Fibroblast of peridontal ligament (primary cell): ENCODE measurements around the gene SCIMP.
"Not testable (repeated sequence)": the region's sequence is repeated elsewhere in the genome, so short reads cannot be mapped to it uniquely, and the experiment has no call there.

Source experiments
- DNase-seq: peaks from one replicate; pipeline ENCODE4 v3.0.0-alpha.2; 2010; ENCODE audit errors: extremely low read depth

Gene SCIMP

DNA sequence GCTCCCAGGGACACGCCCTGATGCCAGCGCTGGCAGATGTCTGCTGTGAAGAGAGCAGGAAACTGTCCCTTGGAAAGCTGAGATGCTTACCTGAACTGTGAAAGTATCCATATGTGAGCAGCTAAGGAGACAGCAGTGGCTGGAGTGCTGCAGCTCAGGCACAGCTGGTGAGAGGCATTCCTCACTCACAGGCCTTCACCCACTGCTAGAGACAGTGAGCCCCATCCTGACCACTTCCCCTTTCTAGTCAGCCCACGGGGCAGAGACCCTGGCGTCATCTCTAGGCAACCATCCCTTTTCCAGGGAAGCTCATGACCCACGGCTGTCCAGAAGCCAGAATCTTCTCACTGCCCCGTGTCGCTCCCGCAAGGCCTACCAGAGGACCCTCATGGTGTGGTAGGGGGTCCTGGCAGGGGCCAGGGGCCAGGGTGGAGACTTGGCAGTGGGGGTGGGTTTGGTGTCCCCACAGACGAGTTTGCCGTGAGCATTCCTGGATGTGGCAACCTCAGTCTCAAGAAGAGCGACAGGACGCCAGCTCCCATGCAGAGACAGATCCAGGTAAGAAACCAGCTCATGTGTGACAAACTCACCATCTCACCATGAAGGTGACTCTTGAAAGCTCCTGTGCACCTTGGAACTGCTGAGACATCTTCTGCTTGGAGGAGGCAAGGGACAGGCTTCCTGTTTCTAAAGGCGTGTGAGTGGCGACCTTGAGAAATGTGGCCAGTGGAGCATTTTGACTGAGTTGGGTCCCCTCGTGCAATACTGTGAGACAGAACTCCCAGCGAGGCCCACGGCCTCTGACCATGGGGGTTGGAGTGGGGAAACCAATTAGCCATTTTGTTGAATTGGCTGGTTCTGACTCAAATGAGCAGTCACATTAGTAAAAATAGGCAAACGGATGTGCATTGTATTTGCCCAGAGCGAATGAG is at the start of gene SCIMP:
Gene SCIMP, minus strand, starts transcription at position 216 of the 932 bp plus-strand sequence. Its CDS starts 105 bp downstream, at position 111.
- no peak for DNase-seq

DNA sequence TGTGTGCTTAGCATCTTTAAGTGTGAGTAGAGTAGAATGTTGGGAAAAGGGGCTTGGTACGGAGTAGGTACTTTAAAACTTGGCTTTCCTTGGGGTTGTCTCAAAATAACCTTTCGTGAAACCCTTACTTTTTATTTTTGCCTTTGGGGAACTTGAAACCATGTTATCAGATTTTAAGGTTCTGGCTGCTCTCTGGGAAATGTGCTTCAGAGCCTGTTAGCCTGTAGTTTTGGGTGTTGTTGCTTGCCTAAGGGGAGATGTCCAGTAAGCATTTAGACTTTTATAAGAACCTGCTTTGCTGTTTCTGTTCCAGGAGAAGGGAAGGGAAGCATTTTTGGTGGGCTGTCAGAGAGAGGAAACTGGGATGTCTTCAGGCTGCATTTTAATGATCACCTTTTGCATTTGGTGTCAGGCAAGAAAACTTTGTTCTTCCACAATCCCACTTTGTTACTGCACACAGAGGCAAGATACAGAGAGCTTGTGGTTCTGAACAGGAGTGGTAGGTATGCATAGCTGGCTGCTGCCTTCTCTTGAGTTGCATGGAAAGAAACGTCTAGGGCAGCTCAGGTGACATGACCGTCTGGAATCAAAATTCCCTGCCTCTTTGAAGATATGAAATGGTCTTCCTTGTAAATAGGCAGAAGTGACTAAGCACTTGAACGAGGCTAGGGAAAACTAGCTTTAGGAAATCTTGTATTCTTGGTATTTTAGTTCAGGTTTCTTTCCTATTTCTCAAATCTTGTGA is 49.1 kb upstream of the SCIMP start:
- DNase-seq: peak; percentile 14

DNA sequence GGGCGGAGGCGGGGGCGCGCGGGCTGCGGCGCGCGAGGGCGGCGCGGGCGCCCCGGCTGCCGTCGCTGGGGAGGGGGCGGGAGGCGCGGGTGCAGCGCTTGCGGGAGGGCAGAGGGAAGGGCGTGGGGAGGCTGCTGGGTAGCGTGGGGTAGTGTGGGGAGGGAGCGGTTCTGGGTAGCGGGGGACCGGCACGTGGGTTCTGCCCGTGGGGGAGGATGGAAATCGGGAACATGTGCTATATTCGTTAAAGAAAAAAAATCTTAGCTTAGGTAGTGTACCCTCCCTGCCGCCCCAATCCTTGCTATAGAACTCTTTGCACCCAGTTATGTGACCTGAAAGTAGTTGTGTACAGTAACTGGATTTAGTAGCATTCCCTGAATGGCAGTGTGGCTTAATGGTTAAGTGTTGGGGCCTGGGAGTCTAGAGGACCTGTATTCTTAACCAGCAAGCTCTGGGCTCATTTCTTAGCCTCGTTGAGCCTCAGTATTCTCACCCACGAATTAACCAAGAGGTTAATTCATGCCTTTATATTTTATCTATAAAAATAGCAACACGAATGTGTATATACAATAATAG is 48.1 kb upstream of the SCIMP start:
- peak; percentile 20 for DNase-seq

GRCh38 chr17:5281814-5282641 is 47.4 kb upstream of the SCIMP start, which contains the start of gene RABEP1:
Gene RABEP1, plus strand, starts transcription at chr17:5282284. Its CDS starts 203 bp downstream, at chr17:5282487.
- DNase-seq: peak; percentile 80

DNA sequence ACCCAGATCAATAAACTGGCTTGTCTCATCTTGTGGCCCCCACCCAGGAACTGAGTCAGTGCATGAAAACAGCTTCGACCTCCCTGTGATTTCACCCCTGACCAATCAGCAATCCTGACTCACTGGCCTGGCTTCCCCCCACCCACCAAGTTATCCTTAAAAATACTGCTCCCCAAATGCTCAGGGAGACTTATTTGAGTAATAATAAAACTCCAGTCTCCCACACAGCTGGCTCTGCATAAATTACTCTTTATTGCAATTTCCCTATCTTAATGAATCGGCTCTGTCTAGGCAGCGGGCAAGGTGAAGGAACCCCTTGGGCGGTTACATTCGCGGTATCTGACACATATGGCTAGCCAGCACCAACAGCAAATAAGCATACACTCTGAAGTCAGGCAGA is 37.7 kb upstream of the SCIMP start:
- no peak for DNase-seq

DNA sequence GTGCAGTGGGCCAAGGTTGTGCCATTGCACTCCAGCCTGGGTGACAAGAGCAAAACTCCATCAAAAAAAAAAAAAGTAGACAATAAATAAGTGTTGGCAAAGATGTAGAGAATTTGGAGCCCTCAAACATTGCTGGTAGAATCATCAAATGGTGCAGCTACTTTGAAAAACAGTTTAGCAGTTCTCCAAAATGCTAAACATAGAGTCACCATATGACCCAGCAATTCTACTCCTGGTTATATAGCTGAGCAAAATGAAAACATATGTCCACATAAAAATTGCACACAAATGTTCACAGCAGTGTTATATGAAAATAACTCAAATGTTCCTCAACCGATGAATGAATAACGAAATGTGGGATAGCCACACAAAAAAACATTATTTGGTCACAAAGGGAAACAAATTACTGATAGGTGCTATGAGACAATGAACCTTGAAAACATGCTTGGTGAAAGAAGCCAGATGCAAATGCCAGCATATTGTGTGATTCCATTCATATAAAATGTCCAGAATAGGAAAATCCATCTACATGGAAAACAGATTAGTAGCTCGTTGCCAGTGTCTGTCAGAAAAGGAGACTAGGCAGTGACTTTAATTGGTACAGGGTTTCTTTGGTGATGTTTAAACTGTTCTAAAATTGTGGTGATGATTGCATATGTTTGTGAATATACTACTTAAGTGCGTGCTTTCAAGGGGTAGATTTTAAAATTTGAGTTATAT is 34.7 kb upstream of the SCIMP start:
- DNase-seq: no peak

DNA sequence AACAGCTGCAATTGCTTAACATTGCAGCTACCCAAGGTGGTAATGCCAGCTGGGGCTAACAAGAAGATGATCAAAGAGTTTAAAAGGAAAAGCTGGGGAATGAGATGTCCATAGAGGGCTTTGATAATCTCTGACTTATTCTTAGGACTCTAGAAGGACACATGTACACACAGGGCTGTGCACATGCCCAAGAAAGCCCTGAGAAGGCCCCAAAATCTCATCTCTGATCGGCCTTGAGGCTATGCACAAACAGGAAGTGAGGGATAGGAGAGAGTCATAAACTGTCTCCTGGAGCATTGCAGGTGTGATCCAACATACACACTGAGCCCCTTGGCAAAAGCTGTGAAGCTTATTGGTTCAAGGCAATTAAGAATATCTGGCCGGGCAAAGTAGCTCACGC is 30.2 kb upstream of the SCIMP start:
- DNase-seq: no peak

DNA sequence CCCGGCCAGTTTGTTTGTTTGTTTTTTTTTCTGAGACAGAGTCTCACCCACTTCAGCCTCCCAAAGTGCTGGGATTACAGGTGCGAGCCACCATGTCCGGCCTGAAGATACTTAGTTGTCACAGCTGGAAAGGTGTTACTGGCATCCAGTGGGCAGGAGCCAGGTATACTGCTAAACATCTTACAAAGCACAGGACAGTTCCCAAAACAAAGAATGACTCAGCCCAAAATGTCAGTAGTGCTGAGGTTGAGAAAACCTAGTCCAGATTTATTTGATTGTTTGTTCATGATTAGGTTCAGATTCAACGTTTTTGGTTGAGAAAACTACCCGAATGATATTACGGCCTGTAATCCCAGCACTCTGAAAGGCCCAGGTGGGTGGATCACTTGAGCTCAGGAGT is 28.8 kb upstream of the SCIMP start:
- DNase-seq: no peak

DNA sequence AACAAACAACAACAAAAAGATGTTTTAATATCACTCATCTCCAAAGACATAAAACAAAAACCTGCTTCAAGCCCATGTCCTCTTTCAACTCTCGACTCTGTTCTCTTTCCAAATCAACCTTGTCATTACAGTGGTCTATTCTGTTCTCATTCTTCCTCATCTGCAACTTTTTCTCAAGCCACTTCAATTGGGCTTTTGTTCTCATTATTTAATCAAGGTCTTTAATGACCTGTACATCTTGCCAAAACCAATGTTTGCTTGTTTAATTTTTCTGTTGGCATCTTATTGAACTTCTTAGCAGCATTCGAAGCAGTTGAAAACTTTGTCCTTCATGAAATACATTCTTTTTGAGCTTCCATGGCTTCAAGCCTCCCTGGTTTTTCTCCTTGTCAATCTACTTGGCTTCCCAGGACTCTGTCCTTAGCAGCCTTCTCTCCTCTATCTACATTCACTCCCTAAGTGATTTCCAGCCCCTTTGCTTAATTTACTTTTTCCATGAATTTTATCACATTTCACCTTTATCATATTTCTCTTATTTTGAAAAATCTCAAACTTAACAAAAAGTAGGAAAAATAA is 27.8 kb upstream of the SCIMP start:
- no peak for DNase-seq

DNA sequence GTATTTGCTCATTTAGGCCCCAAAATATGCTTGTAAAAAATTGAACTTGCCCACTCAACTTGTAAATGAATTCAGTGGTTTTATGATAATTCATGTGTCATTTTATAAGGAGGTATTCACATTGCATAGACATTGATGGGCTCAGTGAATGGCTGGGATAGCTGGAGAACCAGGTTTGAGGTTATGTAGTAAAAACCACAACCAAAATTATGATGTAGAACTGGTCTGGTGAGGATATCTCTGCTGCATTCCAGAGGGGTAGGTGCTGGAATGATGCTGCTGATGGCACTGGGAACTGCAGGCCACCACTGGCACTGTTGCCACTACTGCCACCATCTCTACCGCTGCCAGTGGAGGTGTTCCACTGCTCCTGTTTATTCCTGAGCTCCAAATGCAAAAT is 25.9 kb upstream of the SCIMP start:
- DNase-seq: no peak

DNA sequence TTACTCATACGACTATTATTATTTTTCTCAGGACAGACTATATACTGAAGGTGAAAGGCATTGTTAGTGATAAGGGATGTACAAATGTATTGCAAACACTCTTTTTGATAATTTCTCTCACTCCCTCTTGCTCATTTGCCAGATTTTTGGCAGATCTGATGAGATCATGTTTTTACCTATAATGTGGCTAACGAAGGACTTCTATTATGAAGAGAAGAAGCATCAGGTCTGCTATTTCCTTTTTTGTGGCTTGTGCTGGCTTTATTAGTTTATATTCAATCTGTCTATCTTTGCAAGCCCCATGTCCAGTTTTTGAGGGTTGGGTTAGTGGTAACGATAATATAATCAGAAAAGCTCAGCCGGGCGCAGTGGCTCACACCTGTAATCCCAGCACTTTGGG is 22.5 kb upstream of the SCIMP start:
- DNase-seq: no peak

- DNase-seq: no peak
Observed at GRCh38 chr17:5254903-5255521, 20.4 kb upstream of the SCIMP start.

- no peak for DNase-seq
Observed at GRCh38 chr17:5254414-5254813, 19.8 kb upstream of the SCIMP start.

DNA sequence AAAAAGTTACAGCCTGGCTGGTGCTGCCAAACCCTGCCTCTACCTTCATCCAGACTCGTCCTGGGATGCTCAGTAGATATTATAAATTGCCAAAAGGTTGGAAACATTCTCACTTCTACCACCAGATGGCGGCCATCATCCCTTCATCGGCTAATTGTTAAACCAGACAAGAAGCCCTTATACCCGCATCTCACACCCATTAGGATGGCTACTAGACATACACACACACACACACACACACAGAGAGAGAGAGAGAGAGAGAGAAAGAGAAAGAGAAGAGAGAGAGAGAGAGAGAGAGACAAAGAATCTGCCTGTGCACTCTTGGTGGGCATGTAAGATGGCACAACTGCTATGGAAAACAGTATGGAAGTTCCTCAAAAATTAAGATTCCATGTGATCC is 15.0 kb upstream of the SCIMP start:
- peak; percentile 86 for DNase-seq

DNA sequence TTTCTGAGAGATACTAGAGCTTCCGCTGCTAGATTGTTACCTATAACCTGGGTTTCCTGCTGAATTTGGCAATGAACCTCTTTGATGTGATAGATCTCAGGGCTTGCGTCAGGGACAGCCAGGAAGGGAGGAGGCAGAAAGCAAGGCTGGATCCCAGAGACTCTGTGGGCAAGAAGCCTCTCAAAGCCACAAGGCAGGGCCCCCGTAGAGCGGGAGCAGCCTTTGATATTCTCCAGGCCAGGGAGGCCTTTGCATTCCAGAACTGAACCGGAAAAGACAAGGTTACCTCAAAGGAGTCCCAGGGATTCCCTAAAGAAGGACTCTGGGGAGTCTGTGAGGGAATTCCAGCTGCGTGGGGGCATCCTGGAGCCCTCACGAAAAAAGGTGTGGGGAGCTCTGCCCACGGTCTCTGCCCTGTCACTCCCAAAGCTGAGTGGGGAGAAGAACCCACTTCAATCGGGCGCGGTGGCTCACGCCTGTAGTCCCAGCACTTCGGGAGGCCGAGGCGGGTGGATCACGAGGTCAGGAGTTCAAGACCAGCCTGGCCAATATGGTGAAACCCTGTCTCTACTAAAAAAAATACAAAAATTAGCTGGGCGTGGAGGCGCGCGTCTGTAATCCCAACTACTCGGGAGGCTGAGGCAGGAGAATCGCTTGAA is 14.3 kb upstream of the SCIMP start:
- DNase-seq: no peak

DNA sequence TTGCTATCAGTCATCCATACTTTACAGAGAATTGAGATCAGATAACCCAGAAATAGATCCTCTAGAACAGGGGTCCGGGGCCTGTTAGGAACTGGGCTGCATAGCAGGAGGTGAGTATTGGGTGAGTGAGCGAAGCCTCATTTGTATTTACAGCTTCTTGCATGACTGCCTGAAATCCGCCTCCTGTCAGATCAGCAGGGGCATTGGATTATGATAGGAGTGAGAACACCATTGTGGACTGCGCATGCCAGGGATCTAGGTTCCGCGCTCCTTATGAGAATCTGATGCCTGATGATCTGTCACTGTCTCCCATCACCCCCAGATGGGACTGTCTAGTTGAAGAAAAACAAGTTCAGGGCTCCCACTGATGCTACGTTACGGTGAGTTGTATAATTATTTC is 13.0 kb upstream of the SCIMP start:
- no peak for DNase-seq

- DNase-seq: no peak
Observed at GRCh38 chr17:5241861-5242671, 7.4 kb upstream of the SCIMP start.

- DNase-seq: not testable (repeated sequence)
Observed at GRCh38 chr17:5239769-5240168, 5.1 kb upstream of the SCIMP start.

GRCh38 chr17:5238333-5238732 is 3.7 kb upstream of the SCIMP start:
- no peak for DNase-seq
